Ammon's horn (tissue), 1 donor: ENCODE measurements around the gene NDUFA13.

ENCODE experiments used
- DNase-seq: peaks from one replicate; pipeline ENCODE4 v3.0.0-alpha.2; 2016; ENCODE audit warnings: low spot score

The NDUFA13 gene

DNA sequence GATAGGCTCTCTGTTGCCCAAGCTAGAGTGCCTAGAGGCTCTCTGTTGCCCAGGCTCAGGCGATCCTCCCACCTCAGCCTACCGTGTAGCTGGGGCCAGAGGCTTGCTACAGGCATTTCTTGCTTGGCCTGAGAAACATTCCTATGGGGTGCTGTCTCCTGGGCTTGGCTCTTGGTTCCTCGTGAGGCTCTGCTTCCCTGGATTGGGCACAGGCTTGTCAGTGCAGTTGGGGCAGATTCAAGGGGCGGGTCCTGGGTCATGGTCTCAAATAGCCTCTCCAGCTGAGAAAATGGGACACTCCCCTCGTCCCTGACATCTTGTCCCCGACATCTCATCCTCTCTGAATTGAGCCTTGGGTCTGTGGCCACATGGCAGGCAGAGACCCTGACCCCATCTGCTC lies 5.6 kb upstream of the NDUFA13 start:
- no peak for DNase-seq

DNA sequence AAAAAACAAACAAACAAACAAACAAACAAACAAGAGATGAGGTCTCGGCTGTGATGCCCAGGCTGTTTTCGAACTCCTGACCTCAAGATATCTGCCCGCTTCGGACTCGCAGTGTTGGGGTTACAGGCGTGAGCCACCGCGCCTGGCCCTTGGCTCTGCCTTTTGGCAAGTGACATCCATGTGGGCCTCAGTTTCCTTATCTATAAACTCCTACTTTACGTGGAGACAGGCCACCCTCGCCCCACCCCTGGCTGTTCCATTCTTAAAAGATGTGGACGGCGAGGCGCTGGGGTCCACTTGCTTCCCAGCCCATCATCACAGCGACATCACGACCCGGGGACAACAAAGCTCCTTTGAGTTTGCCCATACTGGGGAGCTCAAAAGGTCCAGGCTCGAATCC lies 2.3 kb upstream of the NDUFA13 start:
- DNase-seq: no peak

DNA sequence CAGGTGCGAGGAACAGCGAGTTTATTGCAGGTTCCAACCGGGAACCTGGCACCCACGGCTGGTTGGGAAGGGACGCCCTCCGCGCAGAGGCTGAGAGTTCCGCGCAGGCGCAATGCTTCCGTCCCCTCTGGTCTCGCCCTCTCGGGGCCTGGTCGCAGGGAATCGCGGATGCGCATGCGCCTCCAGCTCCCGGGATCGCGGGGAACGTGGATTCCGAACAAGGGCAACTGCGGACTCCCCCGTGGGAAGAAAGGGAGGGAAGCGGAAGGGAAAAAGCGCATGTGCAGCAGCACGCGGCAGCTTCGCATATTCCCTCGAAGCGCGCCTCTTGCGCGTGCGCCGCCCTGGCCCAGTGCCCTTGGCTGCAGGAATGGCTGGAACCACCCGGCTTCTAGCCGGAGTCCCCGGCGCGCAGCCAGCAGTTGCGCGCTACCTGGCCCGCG lies 1.8 kb upstream of the NDUFA13 start:
- DNase-seq: no peak

DNA sequence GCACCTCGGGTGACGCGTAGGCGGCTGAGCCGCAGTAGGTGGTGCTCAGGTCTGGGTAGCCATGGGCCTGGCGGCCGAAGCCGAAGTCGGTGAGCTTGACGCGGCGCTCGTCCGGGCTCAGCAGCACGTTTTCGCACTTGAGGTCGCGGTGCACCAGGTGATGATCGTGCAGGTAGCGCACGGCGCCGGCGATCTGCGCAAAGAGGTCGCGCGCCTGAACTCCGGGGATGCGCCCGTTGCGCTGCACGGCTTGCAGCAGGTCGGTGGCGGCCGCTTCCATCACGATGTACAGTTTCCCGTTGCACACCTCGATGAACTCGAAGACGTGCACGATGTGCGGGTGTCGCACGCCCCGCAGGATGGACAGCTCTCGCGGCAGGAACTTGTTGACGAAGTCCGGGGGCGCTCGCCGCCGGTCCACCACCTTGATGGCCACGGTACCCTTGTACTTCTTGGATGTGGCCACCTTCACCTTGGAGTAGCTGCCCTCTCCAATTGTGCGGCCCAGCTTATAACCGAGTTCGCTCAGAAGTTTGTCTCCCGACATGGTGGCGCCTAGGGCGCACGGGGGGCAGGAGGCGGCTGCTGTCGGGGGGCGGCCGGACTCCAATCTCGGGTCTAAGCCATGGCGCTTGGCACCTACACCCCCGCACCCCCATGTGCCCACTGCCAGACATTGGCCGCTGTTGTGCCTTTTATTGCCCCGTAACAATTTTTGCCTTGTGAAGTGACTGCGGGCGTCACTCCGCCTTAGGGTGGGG lies 964 bp upstream of the NDUFA13 start, which contains the start of gene TSSK6:
Gene TSSK6 (minus strand): TSS at position 668 of the 761 bp plus-strand sequence. CDS start 121 bp downstream, at position 547.
- DNase-seq: no peak

DNA sequence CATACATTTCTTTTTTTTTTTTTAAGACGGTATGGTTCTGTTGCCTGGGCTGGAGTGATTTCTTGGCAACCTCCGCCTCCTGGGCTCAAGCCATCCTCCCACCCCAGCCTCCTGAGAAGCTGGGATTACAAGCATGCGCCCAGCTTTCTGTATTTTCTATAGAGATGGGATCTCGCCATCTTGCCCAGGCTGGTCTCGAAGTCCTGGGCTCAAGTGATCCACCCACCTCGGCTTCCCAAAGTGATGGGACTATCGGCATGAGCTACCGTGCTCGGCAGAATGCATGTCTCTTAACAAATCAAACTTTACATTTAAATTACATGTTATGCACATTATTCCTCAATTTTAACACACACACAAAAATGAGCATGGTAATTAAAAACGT lies 1.2 kb downstream of the NDUFA13 start:
- no peak for DNase-seq

DNA sequence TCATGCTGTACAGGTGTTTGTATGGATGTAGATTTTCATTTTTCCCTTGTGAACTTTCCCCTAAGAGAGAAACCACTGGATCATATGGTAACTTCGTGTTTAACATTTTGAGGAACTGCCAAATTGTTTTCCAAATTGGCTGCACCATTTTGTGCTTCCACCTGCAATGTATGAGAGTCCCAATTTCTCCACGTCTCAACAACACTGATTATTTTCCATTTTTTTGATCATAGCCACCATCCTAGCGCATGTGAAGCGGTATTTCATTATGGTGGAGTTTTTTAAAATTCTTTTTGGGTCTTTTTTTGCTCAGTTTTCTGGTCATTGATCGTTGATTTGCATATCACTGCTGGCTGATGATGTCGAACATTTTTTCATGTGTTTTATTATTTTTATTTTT lies 5.0 kb downstream of the NDUFA13 start:
- DNase-seq: no peak

DNA sequence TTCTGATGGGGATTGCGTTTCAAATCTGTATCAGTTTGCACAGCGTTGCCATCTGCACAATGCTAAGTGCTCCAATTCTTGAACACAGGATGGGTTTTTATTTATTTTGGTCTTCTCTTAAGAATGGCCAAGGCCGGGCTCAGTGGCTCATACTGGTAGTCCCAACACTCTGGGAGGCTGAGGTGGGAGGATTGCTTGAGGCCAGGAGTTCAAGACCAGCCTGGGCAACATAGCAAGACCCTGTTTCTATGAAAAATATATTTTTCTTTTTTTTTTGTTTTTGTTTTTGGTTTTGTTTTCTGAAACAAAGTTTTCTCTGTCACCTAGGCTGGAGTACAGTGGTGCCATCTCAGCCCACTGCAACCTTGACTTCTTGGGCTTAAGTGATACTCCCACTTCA lies 7.2 kb downstream of the NDUFA13 start:
- DNase-seq: no peak

DNA sequence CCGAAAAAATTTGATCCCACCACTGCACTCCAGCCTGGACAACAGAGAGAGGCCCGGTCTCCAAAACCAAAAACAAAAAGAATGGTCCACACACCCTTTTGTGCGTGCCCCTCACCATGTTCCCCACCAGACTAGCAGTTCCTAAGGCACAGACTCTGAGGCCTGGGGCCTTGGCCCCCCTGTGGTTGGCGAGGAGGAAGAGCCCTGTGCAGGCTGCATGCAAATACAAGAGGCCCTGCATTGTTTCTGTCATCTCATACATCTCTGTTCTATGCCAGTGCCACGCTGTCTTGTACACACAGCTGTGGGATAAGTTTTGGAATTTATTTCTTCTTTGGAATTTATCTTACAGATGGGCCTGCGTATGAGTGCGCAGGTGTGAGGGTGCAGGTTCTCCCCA lies 8.0 kb downstream of the NDUFA13 start:
- DNase-seq: no peak

DNA sequence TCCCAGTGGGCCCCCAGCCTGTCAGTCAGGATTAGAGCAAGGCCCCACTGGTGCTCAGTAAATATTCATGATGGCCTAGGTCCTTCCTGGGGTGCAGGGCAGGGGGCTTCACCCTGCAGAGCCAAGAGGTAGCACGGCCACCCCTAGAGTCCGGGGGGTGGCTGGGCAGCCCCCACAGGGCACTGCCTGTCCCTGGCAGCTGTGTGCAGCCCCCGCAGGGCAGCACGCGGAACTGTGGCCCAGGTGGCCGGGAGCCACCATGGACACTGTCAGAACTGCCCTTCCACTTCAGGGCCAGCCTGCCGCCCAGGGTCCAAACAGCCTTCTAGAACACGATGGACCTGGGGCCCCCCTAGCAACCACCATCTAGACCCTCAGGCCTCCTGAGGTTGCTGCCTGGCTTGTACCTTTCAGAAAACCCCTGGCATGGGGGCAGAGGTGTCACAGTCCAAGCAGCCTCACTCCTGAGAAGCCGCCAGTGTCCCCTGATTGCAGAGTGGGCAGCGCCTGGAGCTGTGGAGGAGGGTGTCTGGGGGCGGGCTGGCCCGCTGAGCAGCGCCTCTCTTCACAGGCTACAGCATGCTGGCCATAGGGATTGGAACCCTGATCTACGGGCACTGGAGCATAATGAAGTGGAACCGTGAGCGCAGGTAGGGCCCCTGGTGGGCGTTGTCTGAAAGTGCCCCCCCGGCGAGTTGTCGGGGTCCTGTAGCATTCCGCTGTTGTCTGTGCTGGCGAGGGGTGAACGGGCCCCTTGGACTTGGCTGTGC lies 9.8 kb downstream of the NDUFA13 start:
- DNase-seq: no peak

DNA sequence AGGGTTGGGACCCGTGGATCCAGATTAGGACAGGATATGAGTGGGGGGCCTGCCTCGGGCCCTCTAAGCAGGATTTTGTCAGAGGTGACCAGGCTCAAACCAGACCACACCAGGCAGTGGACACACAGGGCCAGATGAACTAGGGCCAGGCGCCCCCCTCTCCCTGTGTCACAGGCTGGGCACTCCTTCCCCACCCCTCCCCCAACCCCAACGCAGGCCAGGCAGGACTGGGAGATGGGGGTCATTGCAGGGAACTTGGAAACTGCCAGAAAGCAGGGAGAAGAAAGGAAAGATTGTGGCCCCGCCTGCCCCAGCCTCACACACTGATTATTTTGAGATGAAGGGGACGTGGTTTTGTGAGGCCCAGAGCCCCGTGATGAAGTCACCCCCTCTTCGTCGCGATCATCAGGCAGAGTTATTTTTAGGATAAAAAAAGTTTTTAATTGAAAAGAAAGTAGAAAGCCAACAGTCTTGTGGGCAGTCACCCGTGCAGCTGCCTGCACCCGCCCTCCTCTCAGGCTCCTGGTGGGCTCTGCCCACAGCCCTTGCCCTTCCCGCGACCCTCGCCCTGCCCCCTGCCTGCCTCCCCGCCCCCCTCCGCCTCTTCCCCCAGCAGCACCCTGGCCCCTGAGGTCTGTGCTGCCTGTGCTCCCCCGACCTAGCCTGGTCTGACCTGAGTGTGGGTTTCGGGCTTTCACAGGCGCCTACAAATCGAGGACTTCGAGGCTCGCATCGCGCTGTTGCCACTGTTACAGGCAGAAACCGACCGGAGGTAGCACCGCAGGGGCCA lies 10.8 kb downstream of the NDUFA13 start:
- DNase-seq: no peak

DNA sequence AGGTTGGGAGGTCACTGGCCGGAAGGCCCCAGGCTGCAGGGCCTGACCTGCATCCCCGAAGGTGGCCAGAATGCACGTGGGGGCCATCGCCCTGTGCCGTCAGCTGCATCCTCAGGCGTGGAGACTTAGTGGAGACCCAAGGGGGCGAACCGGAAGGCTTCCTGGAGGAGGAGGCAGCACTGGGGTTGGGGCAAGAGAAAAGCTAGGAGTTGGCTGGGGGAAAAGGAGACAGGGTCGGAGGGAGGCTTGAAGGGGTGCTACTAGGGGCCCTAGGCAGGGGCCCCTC lies 11.3 kb downstream of the NDUFA13 start:
- no peak for DNase-seq

DNA sequence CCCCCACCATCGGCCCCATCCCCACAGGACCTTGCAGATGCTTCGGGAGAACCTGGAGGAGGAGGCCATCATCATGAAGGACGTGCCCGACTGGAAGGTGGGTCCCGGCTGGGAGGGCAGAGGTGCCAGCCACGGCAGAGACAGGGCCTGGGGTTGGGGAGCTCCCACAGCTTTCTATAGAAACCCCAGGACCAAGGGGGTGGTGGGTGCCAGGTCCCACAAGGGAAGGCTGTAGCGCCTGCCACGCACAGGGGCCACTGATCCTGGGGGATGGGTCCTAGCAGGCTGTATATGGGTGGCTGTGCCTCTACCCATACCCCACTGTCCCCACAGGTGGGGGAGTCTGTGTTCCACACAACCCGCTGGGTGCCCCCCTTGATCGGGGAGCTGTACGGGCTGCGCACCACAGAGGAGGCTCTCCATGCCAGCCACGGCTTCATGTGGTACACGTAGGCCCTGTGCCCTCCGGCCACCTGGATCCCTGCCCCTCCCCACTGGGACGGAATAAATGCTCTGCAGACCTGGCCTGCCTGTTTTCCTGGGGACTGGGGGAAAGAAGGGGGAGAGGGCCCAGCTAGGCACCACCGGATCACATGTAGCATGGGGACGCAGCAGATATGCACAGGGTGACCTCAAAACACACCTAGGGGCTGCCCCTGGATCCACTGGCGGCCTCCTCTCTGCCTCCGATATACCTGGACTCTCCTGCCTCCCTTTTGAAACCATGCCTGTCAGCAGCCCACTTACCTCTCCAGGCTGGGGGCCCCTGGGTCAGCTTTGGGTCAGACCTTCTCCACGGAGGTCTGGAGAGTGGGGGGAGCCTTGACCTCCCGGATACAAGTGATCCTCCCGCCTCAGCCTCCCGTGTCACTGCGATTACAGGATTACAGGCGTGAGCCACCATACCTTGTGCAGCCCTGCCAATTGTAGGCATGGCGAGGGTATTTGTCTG lies 11.9 kb downstream of the NDUFA13 start:
- no peak for DNase-seq

DNA sequence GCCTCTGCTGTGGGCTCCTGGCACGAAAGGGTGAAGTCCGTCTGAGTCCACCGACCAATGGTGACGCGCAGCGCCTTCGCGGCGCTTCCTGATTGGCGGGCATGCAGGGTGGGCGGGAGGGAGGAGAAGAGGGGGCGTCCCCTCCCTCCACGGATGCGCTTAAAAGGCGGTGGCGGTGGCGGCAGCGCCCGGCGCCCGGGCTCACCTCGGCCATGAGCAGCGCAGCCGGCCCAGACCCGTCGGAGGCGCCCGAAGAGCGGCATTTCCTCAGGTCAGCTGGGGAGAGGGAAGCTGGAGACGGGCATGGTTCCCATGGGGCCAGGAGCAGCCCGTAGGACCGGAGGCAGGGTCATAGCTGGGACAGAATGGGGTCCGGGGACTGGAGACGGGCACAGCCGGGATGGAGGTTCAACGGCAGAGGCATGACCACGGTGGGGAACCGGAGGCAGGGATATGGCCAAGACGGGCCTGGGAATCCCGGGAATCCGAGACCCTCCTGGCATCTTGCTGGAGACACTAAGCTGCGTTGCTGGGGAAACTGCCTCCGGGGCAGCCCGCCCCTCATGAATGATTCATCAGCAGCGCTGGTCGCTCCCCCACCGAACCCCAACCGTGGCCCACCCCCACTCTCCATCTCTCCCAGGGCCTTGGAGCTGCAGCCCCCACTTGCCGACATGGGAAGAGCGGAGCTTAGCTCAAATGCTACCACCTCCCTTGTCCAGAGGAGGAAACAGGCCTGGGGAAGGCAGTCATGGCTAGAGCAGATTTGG lies 12.9 kb downstream of the NDUFA13 start, which contains the start of gene YJEFN3:
Gene YJEFN3 (plus strand): TSS at position 191 of the 770 bp plus-strand sequence. CDS start 22 bp downstream, at position 213.
- DNase-seq: peak; percentile 82

DNA sequence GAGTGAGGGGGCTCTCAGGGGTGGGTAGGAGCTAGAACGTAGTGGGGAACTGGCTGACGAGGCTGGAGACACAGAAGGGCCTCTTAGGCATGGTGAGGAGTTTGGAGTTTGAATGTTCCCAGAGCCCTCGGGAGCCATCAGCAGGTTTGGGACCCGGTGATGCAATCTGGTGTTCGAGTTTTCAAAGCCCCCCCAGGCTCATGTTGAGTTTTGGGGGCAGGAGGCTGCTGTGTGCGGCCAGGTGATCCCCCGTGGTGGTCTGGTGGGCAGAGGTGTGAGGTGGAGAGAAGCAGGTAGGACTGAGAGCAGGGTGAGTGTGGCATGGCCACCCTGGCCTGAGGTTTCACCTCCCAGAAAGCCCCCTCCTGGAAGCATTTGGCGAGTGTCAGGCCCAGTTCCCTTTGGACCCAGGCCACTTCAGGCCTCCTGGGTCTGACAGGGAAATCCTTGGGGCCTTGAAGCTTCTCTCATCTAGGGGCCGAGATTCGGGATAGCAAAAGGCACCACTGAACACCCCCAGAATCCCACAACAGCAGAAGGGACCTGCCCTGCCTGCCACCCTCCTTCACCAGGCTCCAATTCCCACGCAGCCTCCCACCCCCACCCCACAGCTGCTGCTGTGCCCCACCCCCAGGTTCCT lies 13.9 kb downstream of the NDUFA13 start:
- DNase-seq: no peak

DNA sequence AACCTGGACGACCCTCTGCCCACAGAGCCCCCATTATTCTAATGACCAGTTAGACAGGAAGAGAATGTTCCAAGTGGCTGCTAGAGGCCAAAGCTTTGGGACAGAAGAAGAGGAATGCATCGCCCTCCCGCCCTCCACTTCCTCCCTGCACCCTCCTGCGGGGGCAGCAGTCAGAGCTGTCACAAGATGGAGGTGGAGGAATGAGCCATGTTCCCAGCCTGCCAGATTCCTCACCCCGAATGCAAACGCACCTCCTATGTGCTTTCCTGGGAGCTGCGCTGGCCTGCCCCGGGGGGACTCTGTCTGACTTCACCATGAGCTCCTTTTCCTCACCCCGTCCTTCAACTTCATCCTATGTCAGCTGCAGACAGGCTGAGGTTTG lies 14.4 kb downstream of the NDUFA13 start:
- DNase-seq: peak; percentile 61

DNA sequence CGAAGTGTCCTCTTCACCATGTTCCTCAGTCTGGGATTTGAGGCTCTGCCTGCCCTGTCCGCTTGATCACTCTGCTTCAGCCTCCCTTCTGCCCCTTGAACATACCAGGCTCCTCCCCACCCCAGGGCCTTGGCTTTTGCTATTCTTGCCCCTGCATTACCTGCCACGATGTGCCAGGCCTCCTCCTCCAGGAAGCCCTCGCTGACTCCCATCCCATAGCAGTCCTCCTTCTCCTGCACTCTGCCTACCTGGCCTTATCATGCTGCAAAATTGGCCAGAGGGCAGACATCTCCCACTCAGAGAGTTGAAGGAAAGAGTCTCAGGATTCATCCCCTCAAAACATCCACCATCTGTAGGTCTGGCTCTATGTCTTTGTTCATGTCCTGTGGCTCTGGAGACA lies 14.9 kb downstream of the NDUFA13 start:
- no peak for DNase-seq

DNA sequence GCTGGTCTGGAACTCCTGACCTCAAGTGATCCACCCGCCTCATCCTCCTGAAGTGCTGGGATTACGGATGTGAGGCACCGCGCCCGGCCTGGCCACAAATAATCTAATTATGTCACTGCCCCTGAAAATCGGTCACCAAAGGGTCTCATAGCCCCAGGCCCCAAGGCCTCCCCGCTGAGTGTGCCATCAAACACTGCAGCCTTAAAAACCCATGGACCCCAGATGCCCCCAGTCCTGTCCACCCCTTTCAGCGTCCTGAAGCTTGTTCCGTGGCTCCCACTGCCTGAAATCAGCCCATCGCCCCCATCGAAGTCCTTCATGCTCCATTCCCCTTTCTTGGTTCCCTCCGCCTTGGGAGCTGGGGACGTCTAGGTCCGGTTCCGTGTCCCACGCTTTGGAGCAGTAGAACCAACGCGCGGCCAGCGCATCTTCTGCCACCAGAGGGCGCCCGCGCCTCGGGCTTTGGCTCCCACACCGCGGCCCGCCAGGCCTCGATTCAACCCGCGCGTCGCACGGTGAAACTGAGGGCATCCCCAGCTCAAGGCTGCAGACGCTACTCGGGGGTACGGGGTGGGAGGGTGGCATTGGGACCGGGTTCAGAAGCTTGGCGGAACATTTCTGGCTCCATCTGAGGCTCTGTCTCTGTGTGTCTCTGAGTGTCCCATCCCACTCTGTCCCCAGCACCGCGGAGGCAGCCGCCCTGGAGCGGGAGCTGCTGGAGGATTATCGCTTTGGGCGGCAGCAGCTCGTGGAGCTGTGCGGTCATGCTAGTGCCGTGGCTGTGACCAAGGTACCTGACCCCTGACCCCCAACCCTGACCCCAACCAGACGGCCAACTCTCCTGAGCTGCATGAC lies 16.2 kb downstream of the NDUFA13 start:
- peak; percentile 80 for DNase-seq

DNA sequence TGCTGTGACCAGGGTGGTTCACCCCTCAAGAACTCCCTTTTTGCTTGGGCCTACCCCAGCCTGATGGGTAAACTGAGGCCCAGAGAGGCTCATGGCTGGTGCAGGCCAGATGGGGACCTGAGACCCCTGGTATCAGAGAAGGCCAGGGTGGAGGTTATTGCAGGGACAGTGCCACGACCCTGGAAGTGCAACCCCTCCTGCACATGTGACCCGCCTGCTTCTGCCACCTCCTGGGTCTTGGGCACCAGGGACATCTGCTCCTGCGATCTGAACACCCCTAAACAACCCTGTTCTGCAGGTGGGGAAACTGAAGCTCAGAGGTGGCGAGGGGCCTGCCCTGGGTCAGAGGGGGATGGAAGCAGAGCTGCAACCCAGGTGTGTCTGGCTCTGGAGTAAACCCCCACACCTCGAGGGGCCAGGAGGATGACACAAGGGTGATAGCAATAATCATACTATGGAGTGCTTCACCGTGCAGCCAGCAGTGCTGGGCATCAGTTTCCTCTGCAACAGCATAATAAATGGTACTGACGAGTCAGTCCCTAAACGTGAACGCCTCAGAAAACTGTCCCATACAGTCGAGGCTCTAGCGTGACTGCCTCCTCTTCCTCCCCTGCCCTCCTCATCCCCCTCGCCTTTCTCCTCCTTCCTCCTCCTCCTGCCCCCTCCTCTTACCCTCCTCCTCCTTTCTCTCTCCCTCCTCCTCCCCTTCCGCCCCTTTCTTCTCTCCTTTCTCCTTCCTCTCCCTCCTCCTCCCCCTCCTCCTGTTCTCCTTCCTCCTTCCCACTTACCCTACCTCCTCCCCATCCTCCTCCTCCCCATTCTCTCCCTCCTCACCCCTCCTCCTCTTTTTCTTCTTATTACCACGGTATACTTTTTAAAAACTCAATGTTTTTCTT lies 17.0 kb downstream of the NDUFA13 start:
- no peak for DNase-seq
